ENCODE results near the gene EDDM13.
"Not testable (repeated sequence)": the region's sequence is repeated elsewhere in the genome, so short reads cannot be mapped to it uniquely, and the experiment has no call there.

The EDDM13 gene

DNA sequence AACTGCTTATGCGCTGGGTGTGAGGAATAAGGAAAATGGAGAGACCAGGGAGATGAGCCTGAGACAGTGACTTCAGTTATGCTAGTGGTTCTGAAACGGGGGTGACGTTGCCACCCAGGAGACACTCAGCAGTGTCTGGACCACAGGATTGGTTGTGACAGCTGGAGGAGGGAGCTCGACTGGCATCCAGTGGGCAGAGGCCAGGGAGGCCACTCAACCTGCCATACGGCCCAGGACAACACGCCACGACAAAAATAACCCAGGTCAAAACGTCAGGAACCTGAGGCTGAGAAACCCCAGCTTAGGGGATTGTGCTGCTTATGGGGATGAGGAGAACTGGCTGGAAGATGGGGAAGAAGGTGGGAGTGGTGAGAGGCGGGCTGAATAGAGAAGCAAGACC is 31.7 kb downstream of the EDDM13 start:
- TF ChIP-seq, protein P1, sequence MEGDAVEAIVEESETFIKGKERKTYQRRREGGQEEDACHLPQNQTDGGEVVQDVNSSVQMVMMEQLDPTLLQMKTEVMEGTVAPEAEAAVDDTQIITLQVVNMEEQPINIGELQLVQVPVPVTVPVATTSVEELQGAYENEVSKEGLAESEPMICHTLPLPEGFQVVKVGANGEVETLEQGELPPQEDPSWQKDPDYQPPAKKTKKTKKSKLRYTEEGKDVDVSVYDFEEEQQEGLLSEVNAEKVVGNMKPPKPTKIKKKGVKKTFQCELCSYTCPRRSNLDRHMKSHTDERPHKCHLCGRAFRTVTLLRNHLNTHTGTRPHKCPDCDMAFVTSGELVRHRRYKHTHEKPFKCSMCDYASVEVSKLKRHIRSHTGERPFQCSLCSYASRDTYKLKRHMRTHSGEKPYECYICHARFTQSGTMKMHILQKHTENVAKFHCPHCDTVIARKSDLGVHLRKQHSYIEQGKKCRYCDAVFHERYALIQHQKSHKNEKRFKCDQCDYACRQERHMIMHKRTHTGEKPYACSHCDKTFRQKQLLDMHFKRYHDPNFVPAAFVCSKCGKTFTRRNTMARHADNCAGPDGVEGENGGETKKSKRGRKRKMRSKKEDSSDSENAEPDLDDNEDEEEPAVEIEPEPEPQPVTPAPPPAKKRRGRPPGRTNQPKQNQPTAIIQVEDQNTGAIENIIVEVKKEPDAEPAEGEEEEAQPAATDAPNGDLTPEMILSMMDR (IDR thresholded peaks at IDR 0.05; ENCODE audit: low read depth, low read length, missing control alignments) = no peak
- DNase-seq (ENCODE audit: low read depth) = no peak
- in situ Hi-C loops (cut with HindIII; ENCODE audit: low sequenced_read_pairs) = no loop called here
- no peak overlapping the region for H3K4me3 ChIP-seq (ENCODE audit: low read depth, low read length)

DNA sequence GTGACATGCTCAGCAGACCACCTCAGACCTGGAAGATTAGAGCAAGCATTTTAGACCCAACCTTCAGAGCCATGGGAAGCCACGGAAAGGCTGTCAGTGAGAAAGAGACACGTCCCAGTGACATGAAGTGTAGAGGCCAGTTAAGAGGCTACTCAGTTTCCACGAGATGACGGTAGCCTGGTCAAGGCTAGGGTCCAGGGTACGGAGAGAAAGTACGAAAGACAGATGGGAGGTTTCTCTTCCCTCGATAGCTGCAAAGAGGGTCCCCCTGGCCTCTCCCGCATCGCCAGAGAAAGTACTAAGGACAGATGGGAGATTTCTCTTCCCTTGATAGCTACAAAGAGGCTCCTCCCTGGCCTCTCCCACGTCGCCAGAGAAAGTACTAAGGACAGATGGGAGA is 33.5 kb downstream of the EDDM13 start:
- in situ Hi-C loops (cut with HindIII; ENCODE audit: low sequenced_read_pairs) = no loop called here
- TF ChIP-seq, protein P1 (IDR thresholded peaks at IDR 0.05; ENCODE audit: low read depth, low read length, missing control alignments) = no peak

DNA sequence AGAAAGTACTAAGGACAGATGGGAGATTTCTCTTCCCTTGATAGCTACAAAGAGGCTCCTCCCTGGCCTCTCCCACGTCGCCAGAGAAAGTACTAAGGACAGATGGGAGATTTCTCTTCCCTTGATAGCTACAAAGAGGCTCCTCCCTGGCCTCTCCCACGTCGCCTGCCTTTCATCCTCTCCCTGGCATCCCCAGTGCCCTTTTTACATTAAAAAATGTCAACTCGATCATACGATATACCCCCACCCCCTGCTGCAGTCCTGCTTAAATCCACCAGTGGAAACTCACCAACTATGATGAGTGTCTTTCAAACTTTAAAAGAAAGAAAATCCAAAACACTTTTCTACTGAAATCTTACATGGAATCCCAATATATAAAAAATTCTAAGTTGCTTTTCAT is 34.5 kb downstream of the EDDM13 start:
- DNase-seq (ENCODE audit: low read depth); in situ Hi-C loops (cut with HindIII; ENCODE audit: low sequenced_read_pairs); H3K4me3 ChIP-seq (ENCODE audit: low read depth, low read length): not testable (repeated sequence)

More for the DNA sequence above, 33.5 kb downstream of the EDDM13 start:
- H3K4me3 ChIP-seq (ENCODE audit: low read depth, low read length) = no peak overlapping the region
- no peak for DNase-seq (ENCODE audit: low read depth)

DNA sequence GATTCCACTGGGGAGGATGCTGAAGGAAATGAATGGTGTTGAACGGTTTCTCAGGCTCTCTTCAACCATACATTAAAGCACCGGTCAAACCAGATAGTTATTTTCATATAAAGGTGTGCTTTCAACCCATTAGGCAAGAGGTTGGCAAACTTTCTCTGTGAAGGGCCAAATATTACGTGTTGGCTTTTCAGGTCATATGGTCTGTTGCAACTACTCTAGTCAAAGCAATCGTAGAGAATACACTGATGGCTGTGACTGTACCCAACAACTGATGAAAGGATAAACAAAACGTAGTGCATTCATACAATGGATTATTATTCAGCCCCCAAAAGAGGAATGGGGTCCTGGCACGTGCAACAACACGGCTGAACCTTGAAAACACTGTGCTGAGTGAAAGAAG is 36.2 kb downstream of the EDDM13 start:
- TF ChIP-seq, protein P1 (IDR thresholded peaks at IDR 0.05; ENCODE audit: low read depth, low read length, missing control alignments) = no peak
- in situ Hi-C loops (cut with HindIII; ENCODE audit: low sequenced_read_pairs) = no loop called here
- no peak for DNase-seq (ENCODE audit: low read depth)
- no peak overlapping the region for H3K4me3 ChIP-seq (ENCODE audit: low read depth, low read length)

GRCh38 chr19:56309511-56310185 is 37.1 kb downstream of the EDDM13 start:
- in situ Hi-C loops (cut with HindIII; ENCODE audit: low sequenced_read_pairs) = no loop called here
- no peak for DNase-seq (ENCODE audit: low read depth)
- TF ChIP-seq, protein P1 (IDR thresholded peaks at IDR 0.05; ENCODE audit: low read depth, low read length, missing control alignments) = peak; percentile 63
- H3K4me3 ChIP-seq (ENCODE audit: low read depth, low read length) = no peak overlapping the region

DNA sequence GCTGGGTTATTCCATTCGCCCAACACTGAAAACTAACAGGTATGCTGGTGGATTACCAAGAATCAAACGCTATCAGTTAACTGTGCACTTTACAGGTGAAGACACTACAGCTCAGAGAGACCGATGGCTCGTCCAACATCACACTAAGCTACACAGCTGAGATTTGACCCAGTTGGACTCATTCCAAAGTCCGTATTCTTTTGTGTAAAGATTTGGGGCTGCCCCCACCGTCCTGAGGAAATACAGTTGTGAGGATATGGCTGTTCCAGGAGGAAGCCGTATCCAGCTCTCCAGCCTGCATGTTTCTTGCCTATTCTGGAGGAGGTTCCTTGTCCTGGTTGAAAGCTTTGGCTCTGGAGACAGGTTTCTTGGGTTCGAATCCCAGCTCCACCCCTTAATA is 37.9 kb downstream of the EDDM13 start:
- H3K4me3 ChIP-seq (ENCODE audit: low read depth, low read length) = no peak overlapping the region
- in situ Hi-C loops (cut with HindIII; ENCODE audit: low sequenced_read_pairs) = no loop called here
- DNase-seq (ENCODE audit: low read depth) = no peak
- TF ChIP-seq, protein P1 (IDR thresholded peaks at IDR 0.05; ENCODE audit: low read depth, low read length, missing control alignments) = no peak

DNA sequence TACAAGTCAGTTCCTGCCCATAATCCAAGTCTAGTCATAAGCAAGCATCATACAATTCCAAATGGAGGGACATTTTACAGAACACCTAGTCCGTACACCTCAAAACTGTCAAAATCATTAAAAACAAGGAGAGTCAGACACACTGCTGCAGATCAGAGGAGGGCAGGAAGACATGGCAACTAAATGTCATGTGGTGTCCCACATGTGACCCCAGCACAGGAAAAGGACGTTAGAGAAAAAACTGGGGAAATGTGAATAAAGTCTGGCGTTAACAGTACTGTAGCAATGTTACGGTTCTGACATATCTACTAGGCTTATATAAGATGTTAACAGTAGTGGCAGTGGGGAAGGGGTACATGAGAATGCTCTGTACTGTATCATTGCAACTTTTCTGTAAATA is 39.8 kb downstream of the EDDM13 start:
- no peak for DNase-seq (ENCODE audit: low read depth)
- no peak overlapping the region for H3K4me3 ChIP-seq (ENCODE audit: low read depth, low read length)
- in situ Hi-C loops (cut with HindIII; ENCODE audit: low sequenced_read_pairs) = no loop called here
- TF ChIP-seq, protein P1 (IDR thresholded peaks at IDR 0.05; ENCODE audit: low read depth, low read length, missing control alignments) = no peak

Data from astrocyte of the cerebellum (primary cell).